G401 (cell line): ENCODE measurements around the gene B4GALT1. TPM values are rescaled to one million over a fixed set of nuclear protein-coding genes. Genes with fewer than 3 reads are reported as not detected.
A peak's percentile ranks its signal among the peaks of the same experiment; 100 is the strongest.

ENCODE experiments used
- DNase-seq: peaks from one replicate; pipeline ENCODE4 v3.0.0-alpha.2; 2015; ENCODE audit warnings: low spot score
- in situ Hi-C: cut with HindIII; loops from 2 replicates; pipeline ENCODE4 v1.10.0; 2016; ENCODE audit warnings: low sequenced_read_pairs, mixed read lengths
- total RNA-seq: library from RNA; depleted of rRNA; stranded (reverse); fragments of >200 nt; shearing (Covaris generic); gene quantifications from 2 replicates; pipeline ENCODE4 v1.2.3, GENCODE V29; 2014; rRNA removed

B4GALT1 gene
- total RNA-seq, 1 experiment from 2014 or later, result 15.1 TPM

- in situ Hi-C loops, result no loop called here
- no peak for DNase-seq
Observed at GRCh38 chr9:33080534-33080933, 86.6 kb downstream of the B4GALT1 start.

GRCh38 chr9:33076046-33077004 is 90.8 kb downstream of the B4GALT1 start, which contains the start of gene SMU1:
Gene SMU1 (minus strand): TSS chr9:33076674. CDS start chr9:33076608, 66 bp downstream.
- peak; percentile 98 for DNase-seq
- in situ Hi-C loops, result no loop called here

GRCh38 chr9:33068991-33069390 is 98.1 kb downstream of the B4GALT1 start:
- DNase-seq, result no peak
- in situ Hi-C loops, result no loop called here

- in situ Hi-C loops, result no loop called here
- no peak for DNase-seq
Observed at GRCh38 chr9:33065157-33066076, 101.7 kb downstream of the B4GALT1 start.

Other genes with a start within 250 kb of the B4GALT1 start
- 41.4 and 47.5 TPM in 2 replicates for gene APTX, start 165.7 kb downstream of the B4GALT1 start, total RNA-seq
- gene DNAJA1, start 142.1 kb downstream of the B4GALT1 start, total RNA-seq, result 163 and 266 TPM in 2 replicates
- gene SMU1, start 90.7 kb downstream of the B4GALT1 start, total RNA-seq, result 34.4 and 49.4 TPM in 2 replicates
- gene SPINK4, start 72.8 kb upstream of the B4GALT1 start, total RNA-seq, result not detected in 2 replicates
- 58.1 and 84.4 TPM in 2 replicates for gene BAG1, start 97.4 kb upstream of the B4GALT1 start, total RNA-seq
- gene CHMP5, start 97.7 kb upstream of the B4GALT1 start, total RNA-seq, result 70.0 and 93.2 TPM in 2 replicates
- 14.8 and 17.4 TPM in 2 replicates for gene NFX1, start 123.2 kb upstream of the B4GALT1 start, total RNA-seq
- gene AQP7, start 235.2 kb upstream of the B4GALT1 start, total RNA-seq, result 0.17 TPM in 1 of 2 replicates, not detected in the other